Activated CD8-positive, alpha-beta T cell treated with anti-CD3 and anti-CD28 coated beads for 36 hours (primary cell): ENCODE measurements around the gene ZNF333. TPM values are rescaled to one million over a fixed set of nuclear protein-coding genes. Genes with fewer than 3 reads are reported as not detected.

Source experiments
- ATAC-seq: fragments of 200-7000 bp; cut with Tn5 transposase; one replicate; pipeline ENCODE4 v1.10.0; 2021; ENCODE audit warnings: mild to moderate bottlenecking, moderate library complexity
- CTCF ChIA-PET: fragments of 350-600 bp; sonication (Branson Sonifier 250); formaldehyde crosslinking; loops from one replicate; lab custom pipeline; 2021; ENCODE audit warnings: antibody characterized with exemption; lab: Charles Lee
- POLR2A ChIA-PET: fragments of 350-600 bp; sonication (Branson Sonifier 250); formaldehyde crosslinking; loops from one replicate; lab custom pipeline; 2021; ENCODE audit warnings: antibody characterized with exemption; lab: Charles Lee
- DNase-seq: peaks from one replicate; pipeline ENCODE4 v3.0.0-alpha.2; 2020
- H3K27ac Mint-ChIP-seq: one replicate; pipeline ENCODE4 v1.8.0; 2021; ENCODE audit warnings: mild to moderate bottlenecking, mixed read lengths
- H3K27me3 Mint-ChIP-seq: one replicate; pipeline ENCODE4 v1.8.0; 2021; ENCODE audit warnings: mixed read lengths
- H3K36me3 Mint-ChIP-seq: one replicate; pipeline ENCODE4 v1.8.0; 2021; ENCODE audit warnings: low read depth, mixed read lengths
- H3K4me1 Mint-ChIP-seq: one replicate; pipeline ENCODE4 v1.8.0; 2021; ENCODE audit warnings: low read depth, mixed read lengths
- H3K4me3 Mint-ChIP-seq: one replicate; pipeline ENCODE4 v1.8.0; 2021; ENCODE audit warnings: mild to moderate bottlenecking, moderate library complexity, mixed read lengths
- H3K9me3 Mint-ChIP-seq: one replicate; pipeline ENCODE4 v1.8.0; 2021; ENCODE audit warnings: mixed read lengths
- CTCF ChIP-seq: fragments of 200-600 bp; IDR thresholded peaks from one replicate; pipeline ENCODE4 v1.8.0; 2022; ENCODE audit warnings: antibody characterized with exemption, mild to moderate bottlenecking
- intact Hi-C: fragments of 100-400 bp; cut with micrococcal nuclease; formaldehyde crosslinking; loops from one replicate; pipeline ENCODE4 v1.10.0; 2022
- total RNA-seq, 2 experiments: library from RNA; stranded (reverse); gene quantifications; one replicate each; pipeline ENCODE4 v1.2.3, GENCODE V29; 2021

Gene ZNF333
- total RNA-seq, 2 experiments from 2014 or later, result 12.2 to 14.0 TPM

GRCh38 chr19:14670408-14670807, 19.4 kb upstream of the ZNF333 start:
- DNase-seq (no peak), ATAC-seq (no peak)
- no peak for TF ChIP-seq CTCF
- H3K36me3 Mint-ChIP-seq, result peaks cover 6% of the 10 kb centered on the region
- peaks cover 9% of the 10 kb centered on the region for H3K9me3 Mint-ChIP-seq
- peaks cover 24% of the 10 kb centered on the region for H3K27me3 Mint-ChIP-seq
- H3K4me3 Mint-ChIP-seq, result no peak overlapping the region
- peaks cover 5% of the 10 kb centered on the region for H3K4me1 Mint-ChIP-seq
- ChIA-PET POLR2A (no interaction called here), CTCF (interaction anchor here (0.9 to 1.7 kb wide), 2 partner anchors 15 to 114 kb away, joined by 3 to 5 read pairs; no protein-coding TSS in a partner anchor)
- intact Hi-C loops, result no loop called here
- no peak overlapping the region for H3K27ac Mint-ChIP-seq

- Mint-ChIP-seq H3K9me3 (peaks cover 9% of the 10 kb centered on the region), H3K36me3 (peaks cover 6% of the 10 kb centered on the region), H3K4me3 (no peak overlapping the region), H3K27me3 (peaks cover 24% of the 10 kb centered on the region), H3K27ac (peak overlapping the region; percentile 7), H3K4me1 (peaks cover 5% of the 10 kb centered on the region)
- ATAC-seq (peak; percentile 17), DNase-seq (no peak)
- ChIA-PET POLR2A (no interaction called here), CTCF (interaction anchor here (1.6 to 1.8 kb wide), 3 partner anchors 11 to 116 kb away, joined by 3 to 9 read pairs (median 4); no protein-coding TSS in a partner anchor)
- intact Hi-C loops, result no loop called here
- no peak for TF ChIP-seq CTCF
These were observed 17.5 kb upstream of the ZNF333 start for GRCh38 chr19:14672188-14672872.

GRCh38 chr19:14673088-14673487, 16.8 kb upstream of the ZNF333 start:
- intact Hi-C loops, result no loop called here
- H3K9me3 Mint-ChIP-seq, result peaks cover 9% of the 10 kb centered on the region
- DNase-seq, result no peak
- no peak for ATAC-seq
- no peak overlapping the region for H3K27ac Mint-ChIP-seq
- peaks cover 6% of the 10 kb centered on the region for H3K36me3 Mint-ChIP-seq
- H3K4me3 Mint-ChIP-seq, result no peak overlapping the region
- POLR2A ChIA-PET, result no interaction called here
- peaks cover 4% of the 10 kb centered on the region for H3K4me1 Mint-ChIP-seq
- TF ChIP-seq CTCF, result no peak
- peaks cover 24% of the 10 kb centered on the region for H3K27me3 Mint-ChIP-seq
- CTCF ChIA-PET, result interaction anchor here (1.6 to 1.8 kb wide), 3 partner anchors 10 to 117 kb away, joined by 3 to 9 read pairs (median 4); no protein-coding TSS in a partner anchor

GRCh38 chr19:14674764-14675163, 15.1 kb upstream of the ZNF333 start, which contains the start of gene ADGRE3:
ADGRE3 (minus strand) TSS chr19:14674844; CDS start chr19:14674770, 74 bp downstream.
- Mint-ChIP-seq H3K27ac (no peak within 1 kb of the TSS), H3K36me3 (peaks cover 3% of the 10 kb centered on the region), H3K9me3 (peaks cover 5% of the 10 kb centered on the region), H3K4me1 (no peaks in the 10 kb centered on the region), H3K4me3 (no peak within 1 kb of the TSS), H3K27me3 (peaks cover 19% of the 10 kb centered on the region)
- no peak for ATAC-seq
- CTCF ChIA-PET, result interaction anchor here (0.6 to 1.0 kb wide), 3 partner anchors 12 to 139 kb away, joined by 3 read pairs; no protein-coding TSS in a partner anchor
- TF ChIP-seq CTCF, result no peak
- POLR2A ChIA-PET, result interaction anchor here (1.2 kb wide), 1 partner anchor 9 kb away, joined by 3 read pairs; no protein-coding TSS in a partner anchor
- intact Hi-C loops, result no loop called here
- no peak for DNase-seq

- POLR2A ChIA-PET, result no interaction called here
- TF ChIP-seq CTCF, result no peak
- H3K9me3 Mint-ChIP-seq, result no peaks in the 10 kb centered on the region
- no peak overlapping the region for H3K4me3 Mint-ChIP-seq
- H3K27me3 Mint-ChIP-seq, result peaks cover 13% of the 10 kb centered on the region
- intact Hi-C loops, result no loop called here
- no peak overlapping the region for H3K27ac Mint-ChIP-seq
- ATAC-seq (no peak), DNase-seq (no peak)
- no peaks in the 10 kb centered on the region for H3K4me1 Mint-ChIP-seq
- no peaks in the 10 kb centered on the region for H3K36me3 Mint-ChIP-seq
- CTCF ChIA-PET, result interaction anchor here (1.7 kb wide), 1 partner anchor 10 kb away, joined by 5 read pairs; no protein-coding TSS in a partner anchor
These were observed 13.1 kb upstream of the ZNF333 start for GRCh38 chr19:14676762-14677161.
